NOMO-1 treated with dmso at 0.1 percent for 144 hours (cell line): ENCODE results near the gene RSL24D1.
A peak's percentile ranks its signal among the peaks of the same experiment; 100 is the strongest.
"Not testable (repeated sequence)": the region's sequence is repeated elsewhere in the genome, so short reads cannot be mapped to it uniquely, and the experiment has no call there.

Source experiments
- DNase-seq: peaks from one replicate; lab custom pipeline; 2025; ENCODE audit not compliant: unreplicated experiment; lab: John Stamatoyannopoulos, UW

RSL24D1 gene

GRCh38 chr15:55218056-55218455 is 21.3 kb upstream of the RSL24D1 start:
- DNase-seq: no peak

- no peak for DNase-seq
These were observed 7.7 kb upstream of the RSL24D1 start for GRCh38 chr15:55204464-55204863.

GRCh38 chr15:55202206-55202605 is 5.5 kb upstream of the RSL24D1 start:
- no peak for DNase-seq

GRCh38 chr15:55198706-55199105 is 2.0 kb upstream of the RSL24D1 start:
- DNase-seq: no peak

GRCh38 chr15:55197719-55198118 is 978 bp upstream of the RSL24D1 start:
- DNase-seq: no peak

GRCh38 chr15:55197362-55197705 is 593 bp upstream of the RSL24D1 start:
- no peak for DNase-seq

- peak; percentile 18 for DNase-seq
These were observed 745 bp downstream of the RSL24D1 start for GRCh38 chr15:55195996-55196395.

GRCh38 chr15:55194256-55194655 is 2.5 kb downstream of the RSL24D1 start:
- peak; percentile 44 for DNase-seq

GRCh38 chr15:55186331-55186730 is 10.4 kb downstream of the RSL24D1 start:
- no peak for DNase-seq

GRCh38 chr15:55183679-55184078 is 13.1 kb downstream of the RSL24D1 start:
- no peak for DNase-seq

GRCh38 chr15:55179141-55179540 is 17.6 kb downstream of the RSL24D1 start:
- no peak for DNase-seq

GRCh38 chr15:55170361-55170760 is 26.4 kb downstream of the RSL24D1 start:
- no peak for DNase-seq

GRCh38 chr15:55168350-55168974 is 28.3 kb downstream of the RSL24D1 start:
- peak; percentile 43 for DNase-seq

- no peak for DNase-seq
These were observed 32.5 kb downstream of the RSL24D1 start for GRCh38 chr15:55164284-55164683.

GRCh38 chr15:55151631-55152030 is 45.1 kb downstream of the RSL24D1 start:
- DNase-seq: no peak

GRCh38 chr15:55143132-55143531 is 53.6 kb downstream of the RSL24D1 start:
- not testable (repeated sequence) for DNase-seq

- no peak for DNase-seq
These were observed 62.8 kb downstream of the RSL24D1 start for GRCh38 chr15:55133972-55134371.

- DNase-seq: no peak
These were observed 64.1 kb downstream of the RSL24D1 start for GRCh38 chr15:55132672-55133071.
